Astrocyte (in vitro differentiated cells and primary cell): ENCODE data around the gene ASB3. TPM values are rescaled to one million over a fixed set of nuclear protein-coding genes. Genes with fewer than 3 reads are reported as not detected.

Source experiments
- DNase-seq: peaks from one replicate; pipeline ENCODE4 v3.0.0-alpha.2; 2010; ENCODE audit warnings: low read depth
- FAIRE-seq: peaks from 2 replicates; lab custom pipeline; 2011; peaks lifted over from hg19 to GRCh38; lab: Jason Lieb, UNC
- H2AFZ ChIP-seq: 2 replicates; pipeline ENCODE4 v1.6.0; 2012; ENCODE audit warnings: low read depth, low read length, inconsistent platforms
- H3K27ac ChIP-seq: 2 replicates; pipeline ENCODE4 v1.5.1; 2011; ENCODE audit warnings: low read depth, low read length, inconsistent platforms
- H3K27me3 ChIP-seq: 2 replicates; pipeline ENCODE4 v1.6.0; 2011; ENCODE audit warnings: low read length, inconsistent platforms; ENCODE audit not compliant: insufficient read depth
- H3K36me3 ChIP-seq: 2 replicates; pipeline ENCODE4 v1.5.1; 2011; ENCODE audit warnings: low read length, inconsistent platforms; ENCODE audit not compliant: insufficient read depth
- H3K4me1 ChIP-seq: 2 replicates; pipeline ENCODE4 v1.5.1; 2011; ENCODE audit warnings: low read length, inconsistent platforms; ENCODE audit not compliant: insufficient read depth
- H3K4me2 ChIP-seq: 2 replicates; pipeline ENCODE4 v1.6.0; 2012; ENCODE audit warnings: low read length, inconsistent platforms
- H3K4me3 ChIP-seq: 2 replicates; pipeline ENCODE4 v1.5.1; 2011; ENCODE audit warnings: low read depth, mild to moderate bottlenecking, low read length, inconsistent platforms; ENCODE audit not compliant: insufficient read depth
- H3K79me2 ChIP-seq: 2 replicates; pipeline ENCODE4 v1.6.0; 2012; ENCODE audit warnings: mild to moderate bottlenecking, low read length, inconsistent platforms; ENCODE audit not compliant: insufficient read depth
- H3K9ac ChIP-seq: 2 replicates; pipeline ENCODE4 v1.6.0; 2012; ENCODE audit warnings: mild to moderate bottlenecking, low read length, inconsistent platforms
- H3K9me3 ChIP-seq: 2 replicates; pipeline ENCODE4 v1.5.1; 2012; ENCODE audit warnings: low read depth, mild to moderate bottlenecking, low read length, inconsistent platforms; ENCODE audit not compliant: insufficient read depth
- H4K20me1 ChIP-seq: 2 replicates; pipeline ENCODE4 v1.6.0; 2012; ENCODE audit warnings: low read length, inconsistent platforms; ENCODE audit not compliant: insufficient read depth
- H3K27ac Mint-ChIP-seq: one replicate; pipeline ENCODE4 v1.8.0; 2021; ENCODE audit warnings: mild to moderate bottlenecking, mixed read lengths; ENCODE audit not compliant: unreplicated experiment
- H3K27me3 Mint-ChIP-seq: one replicate; pipeline ENCODE4 v1.8.0; 2021; ENCODE audit warnings: low read depth, mixed read lengths; ENCODE audit not compliant: unreplicated experiment
- H3K36me3 Mint-ChIP-seq: one replicate; pipeline ENCODE4 v1.8.0; 2021; ENCODE audit warnings: low read depth, mixed read lengths; ENCODE audit not compliant: unreplicated experiment
- H3K4me1 Mint-ChIP-seq: one replicate; pipeline ENCODE4 v1.8.0; 2021; ENCODE audit warnings: low read depth, mixed read lengths; ENCODE audit not compliant: unreplicated experiment
- H3K4me3 Mint-ChIP-seq: one replicate; pipeline ENCODE4 v1.8.0; 2021; ENCODE audit warnings: mild to moderate bottlenecking, moderate library complexity, mixed read lengths; ENCODE audit not compliant: unreplicated experiment
- H3K9me3 Mint-ChIP-seq: one replicate; pipeline ENCODE4 v1.8.0; 2021; ENCODE audit warnings: mild to moderate bottlenecking, mixed read lengths; ENCODE audit not compliant: unreplicated experiment
- CTCF ChIP-seq: IDR thresholded peaks from 2 replicates; pipeline ENCODE4 v1.5.1; 2011; ENCODE audit warnings: low read depth, mild to moderate bottlenecking, inconsistent platforms, low read length, moderate library complexity; ENCODE audit not compliant: insufficient read depth
- EZH2 ChIP-seq: IDR thresholded peaks from 2 replicates; pipeline ENCODE4 v1.6.1; 2012; ENCODE audit warnings: mild to moderate bottlenecking, low read length, inconsistent platforms; ENCODE audit not compliant: insufficient read depth
- total RNA-seq: library from RNA; stranded (reverse); gene quantifications from 2 replicates; pipeline ENCODE4 v1.2.1, GENCODE V29; 2021

The ASB3 gene
- total RNA-seq, 1 donor from 2014 or later: 26.4 TPM

- H2AFZ ChIP-seq: no peak overlapping the region
- no peak overlapping the region for H3K27ac ChIP-seq
- no peak overlapping the region for H3K9ac ChIP-seq
- Mint-ChIP-seq H3K9me3 (no peaks in the 10 kb centered on the region), H3K4me3 (no peak overlapping the region), H3K36me3 (no peaks in the 10 kb centered on the region), H3K4me1 (peaks cover 11% of the 10 kb centered on the region), H3K27me3 (no peaks in the 10 kb centered on the region), H3K27ac (peak overlapping the region; percentile 47)
- H4K20me1 ChIP-seq: no peaks in the 10 kb centered on the region
- no peaks in the 10 kb centered on the region for H3K27me3 ChIP-seq
- no peaks in the 10 kb centered on the region for H3K9me3 ChIP-seq
- no peaks in the 10 kb centered on the region for H3K79me2 ChIP-seq
- DNase-seq (peak; percentile 90), FAIRE-seq (peak; percentile 52)
- H3K4me2 ChIP-seq: peak overlapping the region; percentile 44
- no peak for TF ChIP-seq CTCF
- TF ChIP-seq EZH2: no peak
- no peaks in the 10 kb centered on the region for H3K4me1 ChIP-seq
- H3K36me3 ChIP-seq: no peaks in the 10 kb centered on the region
- H3K4me3 ChIP-seq: no peak overlapping the region
Observed at GRCh38 chr2:53632714-53633113, 154.0 kb downstream of the ASB3 start.

- Histone ChIP-seq H3K27ac (no peak overlapping the region), H3K4me1 (no peaks in the 10 kb centered on the region), H3K27me3 (no peaks in the 10 kb centered on the region), H3K4me2 (no peak overlapping the region), H3K9me3 (no peaks in the 10 kb centered on the region), H4K20me1 (no peaks in the 10 kb centered on the region), H2AFZ (no peak overlapping the region), H3K36me3 (no peaks in the 10 kb centered on the region), H3K4me3 (no peak overlapping the region), H3K9ac (no peak overlapping the region), H3K79me2 (no peaks in the 10 kb centered on the region)
- Mint-ChIP-seq H3K4me1 (peaks cover 11% of the 10 kb centered on the region), H3K27ac (no peak overlapping the region), H3K9me3 (no peaks in the 10 kb centered on the region), H3K4me3 (no peak overlapping the region), H3K36me3 (no peaks in the 10 kb centered on the region), H3K27me3 (no peaks in the 10 kb centered on the region)
- TF ChIP-seq EZH2 (no peak), CTCF (no peak)
- no peak for DNase-seq
- no peak for FAIRE-seq
Observed at GRCh38 chr2:53632126-53632460, 154.7 kb downstream of the ASB3 start.

DNA sequence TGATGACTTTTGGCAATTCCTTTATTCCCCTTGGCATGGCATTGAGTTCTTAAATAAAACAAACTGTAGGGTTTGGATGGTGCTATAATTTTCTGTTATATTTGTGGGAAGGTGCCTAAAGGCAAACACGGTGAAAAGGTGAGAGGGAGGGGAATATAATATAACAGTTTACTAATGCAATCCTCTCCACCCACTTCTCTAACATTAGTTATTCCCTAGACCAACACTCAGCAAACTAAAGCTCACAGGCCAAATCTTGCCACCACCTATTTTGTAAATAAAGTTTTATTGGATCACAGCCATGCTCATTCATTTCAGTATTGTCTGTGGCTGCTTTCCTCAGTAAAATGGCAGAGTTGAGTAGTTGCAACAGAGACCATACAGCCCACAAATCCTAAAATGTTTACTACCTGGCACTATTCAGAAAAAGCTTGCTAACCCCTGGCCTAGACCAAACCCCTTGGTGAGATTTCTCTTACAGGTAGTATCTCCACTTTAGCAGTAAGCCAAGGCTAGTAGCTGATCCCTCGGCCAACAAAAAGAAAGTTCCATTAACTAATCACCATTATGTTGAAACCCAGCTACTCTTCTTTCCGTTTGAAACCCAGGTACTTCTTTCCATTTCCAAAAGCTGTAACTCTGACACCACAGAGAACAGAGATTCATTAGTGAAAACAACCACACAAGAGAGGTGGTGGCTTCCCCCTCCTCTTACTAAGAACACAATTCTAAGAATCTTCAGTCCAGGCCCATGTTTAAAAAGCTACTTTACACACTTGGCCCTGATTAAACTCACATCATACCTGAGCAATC, 155.2 kb downstream of the ASB3 start:
- Mint-ChIP-seq H3K27me3 (no peaks in the 10 kb centered on the region), H3K4me1 (peaks cover 11% of the 10 kb centered on the region), H3K9me3 (no peaks in the 10 kb centered on the region), H3K36me3 (no peaks in the 10 kb centered on the region), H3K27ac (no peak overlapping the region), H3K4me3 (no peak overlapping the region)
- no peaks in the 10 kb centered on the region for H3K9me3 ChIP-seq
- no peaks in the 10 kb centered on the region for H3K4me1 ChIP-seq
- H3K27ac ChIP-seq: no peak overlapping the region
- no peak overlapping the region for H3K4me2 ChIP-seq
- no peak overlapping the region for H3K9ac ChIP-seq
- no peak for DNase-seq
- H2AFZ ChIP-seq: no peak overlapping the region
- no peaks in the 10 kb centered on the region for H4K20me1 ChIP-seq
- H3K4me3 ChIP-seq: no peak overlapping the region
- FAIRE-seq: no peak
- no peaks in the 10 kb centered on the region for H3K79me2 ChIP-seq
- TF ChIP-seq EZH2: no peak
- TF ChIP-seq CTCF: no peak
- H3K27me3 ChIP-seq: no peaks in the 10 kb centered on the region
- H3K36me3 ChIP-seq: no peaks in the 10 kb centered on the region
